ENCODE data around the gene DGKK.
A peak's percentile ranks its signal among the peaks of the same experiment; 100 is the strongest.

The DGKK gene

DNA sequence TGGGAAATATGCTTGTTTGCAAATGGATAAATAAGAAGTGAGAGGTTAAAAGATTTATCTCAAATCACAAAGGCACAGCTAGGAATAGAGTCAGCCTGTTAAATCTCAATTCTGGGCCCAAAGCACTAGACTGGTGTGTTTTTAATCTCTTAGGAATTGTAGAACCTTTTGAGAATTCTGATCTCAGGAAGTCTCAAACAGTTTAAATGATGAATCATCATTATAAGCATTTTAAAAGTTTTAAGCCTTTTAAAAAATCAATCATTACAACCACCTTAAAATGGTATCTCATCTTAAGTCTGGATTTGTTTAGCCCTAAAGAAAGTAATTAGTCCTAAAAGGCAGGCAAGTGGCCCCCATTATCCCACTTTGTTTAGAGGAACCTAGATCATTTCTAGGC lies 17.8 kb downstream of the DGKK start:
- Histone ChIP-seq H3K4me1 (ENCODE audit: insufficient read depth, low read length) (no peaks in the 10 kb centered on the region), H3K79me2 (ENCODE audit: insufficient read depth, low read length) (no peaks in the 10 kb centered on the region), H3K36me3 (ENCODE audit: insufficient read depth, low read length) (no peaks in the 10 kb centered on the region), H3K9ac (ENCODE audit: low read depth, low read length) (no peak overlapping the region), H4K20me1 (ENCODE audit: insufficient read depth, low read length) (no peaks in the 10 kb centered on the region), H3K27ac (ENCODE audit: low read length) (no peak overlapping the region), H3K9me3 (ENCODE audit: insufficient read depth, low read length, severe bottlenecking) (no peaks in the 10 kb centered on the region), H3K4me3 (ENCODE audit: low read depth in 1 of 2, low read length in 2 of 2) (no peak overlapping the region), H3K27me3 (ENCODE audit: insufficient read depth, low read length, poor library complexity) (no peaks in the 10 kb centered on the region), H2AFZ (ENCODE audit: low read depth, low read length) (no peak overlapping the region), H3K4me2 (ENCODE audit: insufficient read depth, low read length) (no peak overlapping the region)
- TF ChIP-seq EZH2 (IDR thresholded peaks at IDR 0.05; ENCODE audit: borderline replicate concordance, low read depth, low read length, severe bottlenecking): no peak
- TF ChIP-seq CTCF (IDR thresholded peaks at IDR 0.05; ENCODE audit: borderline replicate concordance, extremely low read depth, low read length, poor library complexity, severe bottlenecking): no peak
- ATAC-seq (ENCODE audit: insufficient read depth, low read depth): no peak
- DNase-seq: no peak

- Histone ChIP-seq H3K4me1 (ENCODE audit: insufficient read depth, low read length) (no peaks in the 10 kb centered on the region), H3K36me3 (ENCODE audit: insufficient read depth, low read length) (no peaks in the 10 kb centered on the region), H3K4me3 (ENCODE audit: low read depth in 1 of 2, low read length in 2 of 2) (no peak overlapping the region), H3K9me3 (ENCODE audit: insufficient read depth, low read length, severe bottlenecking) (no peaks in the 10 kb centered on the region), H3K4me2 (ENCODE audit: insufficient read depth, low read length) (no peak overlapping the region), H3K27me3 (ENCODE audit: insufficient read depth, low read length, poor library complexity) (no peaks in the 10 kb centered on the region), H2AFZ (ENCODE audit: low read depth, low read length) (no peak overlapping the region), H3K9ac (ENCODE audit: low read depth, low read length) (no peak overlapping the region), H3K27ac (ENCODE audit: low read length) (no peak overlapping the region), H4K20me1 (ENCODE audit: insufficient read depth, low read length) (no peaks in the 10 kb centered on the region), H3K79me2 (ENCODE audit: insufficient read depth, low read length) (no peaks in the 10 kb centered on the region)
- TF ChIP-seq EZH2 (IDR thresholded peaks at IDR 0.05; ENCODE audit: borderline replicate concordance, low read depth, low read length, severe bottlenecking) (no peak), CTCF (IDR thresholded peaks at IDR 0.05; ENCODE audit: borderline replicate concordance, extremely low read depth, low read length, poor library complexity, severe bottlenecking) (no peak)
- no peak for DNase-seq
- ATAC-seq (ENCODE audit: insufficient read depth, low read depth): no peak
Measured at GRCh38 chrX:50450324-50450723, 20.3 kb downstream of the DGKK start.

DNA sequence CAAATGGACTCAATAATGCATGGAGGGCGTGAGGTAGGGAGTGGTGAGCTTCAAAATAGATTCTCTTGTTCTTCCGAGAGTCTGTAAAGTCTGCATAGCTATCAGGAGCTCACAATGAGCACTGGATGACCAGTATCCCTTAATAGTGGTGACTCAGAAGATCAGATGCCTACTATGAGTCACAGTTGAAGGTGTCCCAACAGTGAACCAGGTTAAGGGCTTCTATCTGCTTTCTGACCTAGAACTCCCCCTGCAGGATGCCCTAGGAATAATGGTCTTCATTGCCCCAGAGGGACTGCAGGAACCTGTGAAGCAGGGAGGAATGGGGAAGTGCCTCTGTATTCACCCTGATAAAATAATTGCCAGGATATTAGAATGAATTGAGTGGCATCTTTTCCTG lies 22.1 kb downstream of the DGKK start:
- Histone ChIP-seq H3K9ac (ENCODE audit: low read depth, low read length) (no peak overlapping the region), H3K9me3 (ENCODE audit: insufficient read depth, low read length, severe bottlenecking) (no peaks in the 10 kb centered on the region), H3K36me3 (ENCODE audit: insufficient read depth, low read length) (no peaks in the 10 kb centered on the region), H3K4me3 (ENCODE audit: low read depth in 1 of 2, low read length in 2 of 2) (no peak overlapping the region), H2AFZ (ENCODE audit: low read depth, low read length) (no peak overlapping the region), H3K4me1 (ENCODE audit: insufficient read depth, low read length) (no peaks in the 10 kb centered on the region), H3K4me2 (ENCODE audit: insufficient read depth, low read length) (no peak overlapping the region), H3K27ac (ENCODE audit: low read length) (no peak overlapping the region), H3K27me3 (ENCODE audit: insufficient read depth, low read length, poor library complexity) (no peaks in the 10 kb centered on the region), H3K79me2 (ENCODE audit: insufficient read depth, low read length) (no peaks in the 10 kb centered on the region), H4K20me1 (ENCODE audit: insufficient read depth, low read length) (no peaks in the 10 kb centered on the region)
- TF ChIP-seq EZH2 (IDR thresholded peaks at IDR 0.05; ENCODE audit: borderline replicate concordance, low read depth, low read length, severe bottlenecking) (no peak), CTCF (IDR thresholded peaks at IDR 0.05; ENCODE audit: borderline replicate concordance, extremely low read depth, low read length, poor library complexity, severe bottlenecking) (peak; percentile 17)
- no peak for ATAC-seq (ENCODE audit: insufficient read depth, low read depth)
- no peak for DNase-seq

GRCh38 chrX:50447535-50447934 lies 23.1 kb downstream of the DGKK start:
- H3K9ac ChIP-seq (ENCODE audit: low read depth, low read length): no peak overlapping the region
- H4K20me1 ChIP-seq (ENCODE audit: insufficient read depth, low read length): no peaks in the 10 kb centered on the region
- no peaks in the 10 kb centered on the region for H3K4me1 ChIP-seq (ENCODE audit: insufficient read depth, low read length)
- no peaks in the 10 kb centered on the region for H3K79me2 ChIP-seq (ENCODE audit: insufficient read depth, low read length)
- no peaks in the 10 kb centered on the region for H3K27me3 ChIP-seq (ENCODE audit: insufficient read depth, low read length, poor library complexity)
- H3K4me2 ChIP-seq (ENCODE audit: insufficient read depth, low read length): no peak overlapping the region
- no peak for ATAC-seq (ENCODE audit: insufficient read depth, low read depth)
- DNase-seq: no peak
- H3K27ac ChIP-seq (ENCODE audit: low read length): no peak overlapping the region
- no peaks in the 10 kb centered on the region for H3K9me3 ChIP-seq (ENCODE audit: insufficient read depth, low read length, severe bottlenecking)
- H3K4me3 ChIP-seq (ENCODE audit: low read depth in 1 of 2, low read length in 2 of 2): no peak overlapping the region
- H3K36me3 ChIP-seq (ENCODE audit: insufficient read depth, low read length): no peaks in the 10 kb centered on the region
- TF ChIP-seq EZH2 (IDR thresholded peaks at IDR 0.05; ENCODE audit: borderline replicate concordance, low read depth, low read length, severe bottlenecking): no peak
- no peak for TF ChIP-seq CTCF (IDR thresholded peaks at IDR 0.05; ENCODE audit: borderline replicate concordance, extremely low read depth, low read length, poor library complexity, severe bottlenecking)
- no peak overlapping the region for H2AFZ ChIP-seq (ENCODE audit: low read depth, low read length)

All from DND-41 (cell line).